Heart left ventricle (tissue), 16 donors: Measurements from ENCODE around the gene TBXA2R. TPM values are rescaled to one million over a fixed set of nuclear protein-coding genes. Genes with fewer than 3 reads are reported as not detected.

Experiments used
- ATAC-seq, 4 donors: fragments of 200-7000 bp; cut with Tn5 transposase; one replicate each; pipeline ENCODE4 v1.9.1; 2020 to 2022; ENCODE audit warnings: moderate library complexity in 4 of 4, mild to moderate bottlenecking in 3 of 4, moderate number of reproducible peaks in 1 of 4
- DNase-seq, 5 donors: peaks; one replicate each; pipeline ENCODE4 v3.0.0-alpha.2; 2020
- H3K27ac ChIP-seq, 12 donors: fragments of 200-600 bp; sonication (generic) in 4 of 12; one replicate each; pipeline versions ENCODE4 v1.5.0 to v1.8.0; 2016 to 2022; ENCODE audit warnings: mild to moderate bottlenecking in 2 of 12
- H3K27me3 ChIP-seq, 9 donors: fragments of 200-600 bp; sonication (generic) in 2 of 9; one replicate each; pipeline versions ENCODE4 v1.5.1 to v1.8.0; 2016 to 2022; ENCODE audit warnings: mild to moderate bottlenecking in 3 of 9
- H3K36me3 ChIP-seq, 9 donors: fragments of 200-600 bp; sonication (generic) in 2 of 9; one replicate each; pipeline versions ENCODE4 v1.5.0 to v1.8.0; 2018 to 2022; ENCODE audit warnings: mild to moderate bottlenecking in 2 of 9
- H3K4me1 ChIP-seq, 12 donors: fragments of 200-600 bp; sonication (generic) in 4 of 12; one replicate each; pipeline versions ENCODE4 v1.5.0 to v1.8.0; 2016 to 2022; ENCODE audit warnings: mild to moderate bottlenecking in 3 of 12
- H3K4me3 ChIP-seq, 12 donors: fragments of 200-600 bp; sonication (generic) in 4 of 12; one replicate each; pipeline versions ENCODE4 v1.5.0 to v1.8.0; 2017 to 2022; ENCODE audit warnings: mild to moderate bottlenecking in 9 of 12, moderate library complexity in 4 of 12
- H3K9me3 ChIP-seq, 12 donors: fragments of 200-600 bp; sonication (generic) in 4 of 12; one replicate each; pipeline versions ENCODE4 v1.5.0 to v1.8.0; 2016 to 2022; ENCODE audit warnings: mild to moderate bottlenecking in 1 of 12
- CTCF ChIP-seq, 12 donors: fragments of 200-600 bp; sonication (generic) in 4 of 12; IDR thresholded peaks; one replicate each; pipeline versions ENCODE4 v1.5.0 to v1.8.0; 2018 to 2022; ENCODE audit warnings: antibody characterized with exemption in 12 of 12, mild to moderate bottlenecking in 5 of 12
- POLR2A ChIP-seq, 2 donors: fragments of 450-650 bp; IDR thresholded peaks; one replicate each; pipeline ENCODE4 v1.6.1; 2017; ENCODE audit warnings: antibody characterized with exemption in 2 of 2, mild to moderate bottlenecking in 2 of 2, moderate library complexity in 2 of 2
- WGBS, 4 donors: extraction: QIAGEN DNeasy Blood & Tissue Kit in 2 of 4; methylation state at CpG; one replicate each; pipeline versions ENCODE4 v1.1.5 to v1.1.7; 2013 to 2018; 5-methylcytosine and 5-hydroxymethylcytosine counted together
- intact Hi-C, 10 donors: fragments of 100-400 bp; cut with DNase I; formaldehyde crosslinking; loops; one replicate each; pipeline versions ENCODE4 v1.11.1 to v1.14.2; 2022
- polyA plus RNA-seq, 2 donors: library from polyadenylated mRNA; stranded (reverse); fragments of 200-250 nt; gene quantifications; one replicate each; pipeline ENCODE4 v1.2.3, GENCODE V29; 2013
- total RNA-seq, 9 donors: library from RNA; depleted of rRNA in 2 of 9; stranded (reverse); fragments of >200 nt in 2 of 9; fragmentation: NEBNext Ultra II Directional in 3 of 9; extraction: Animal tissue kit (Norgen Biotek cat#: 25700) in 3 of 9; gene quantifications; one replicate each; pipeline versions ENCODE4 v1.1.0 to v1.2.4, GENCODE V29; 2016 to 2023
- donor health status: ischemic (EF 13 %, LVEDD 7.1; RV severe dilation, severe dysfunction).
- donor health status: healthy with polysubstance abuse.
- donor health status: DM: no; HTN: yes; CAD: no.
- donor health status: DM: no; HTN: no; CAD: no.
- donor health status: ischemic (EF 25% LVEDD 6.9; RV normal size, moderate dysfunction).
- donor health status: ischemic (EF 25% LVEDD 5.7; RV mildly dilated, moderate dysfunction).
- donor health status: healthy.
- donor health status: DM: yes; HTN: yes; CAD: no.
- donor health status: ischemic (EF 35%, LVEDD 5.7; RV mildly dilated, moderate dysfunction).
- donor health status: nonischemic (EF 11% LVEDD 7.7; RV severe dilation, severe dysfunction).
- donor health status: DM: yes; HTN: yes; CAD: no.
- donor health status: PGD.
- donor health status: ischemic (EF 29% LVEDD 5.4; RV normal size, mild dysfunction).
- donor health status: nonischemic (EF 23%, LVEDD 6.1; RV moderate dilation, normal function).

Gene TBXA2R
- total and polyA plus RNA-seq, 11 donors = 1.9 to 5.1 (median 2.9) TPM

DNA sequence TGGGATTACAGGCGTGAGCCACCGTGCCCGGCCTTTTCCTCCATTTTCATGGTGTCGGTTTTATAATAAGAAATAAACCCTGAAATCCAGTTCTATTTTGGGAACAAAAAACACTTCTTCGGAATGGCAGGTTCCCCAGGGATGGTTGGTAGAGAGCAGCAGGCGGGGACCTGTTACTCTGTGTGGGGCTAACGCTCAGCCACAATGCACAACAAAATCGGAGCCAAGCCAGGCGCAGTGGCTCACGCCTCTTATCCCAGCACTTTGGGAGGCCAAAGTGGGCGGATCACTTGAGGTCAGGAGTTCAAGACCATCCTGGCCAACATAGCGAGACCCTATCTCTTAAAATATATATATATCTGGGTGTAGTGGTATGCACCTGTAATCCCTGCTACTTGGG is 5.7 kb downstream of the TBXA2R start:
- peaks cover 0 to 2% (median 0%) of the 10 kb centered on the region in 9 donors for H3K27me3 ChIP-seq
- H3K4me1 ChIP-seq = peaks cover 0 to 15% (median 5%) of the 10 kb centered on the region in 12 donors
- H3K9me3 ChIP-seq = no peaks in the 10 kb centered on the region
- no peak overlapping the region for H3K4me3 ChIP-seq
- DNase-seq (no peak), ATAC-seq (no peak)
- H3K27ac ChIP-seq = no peak overlapping the region
- intact Hi-C loops = no loop called here
- peaks cover 0 to 2% (median 0%) of the 10 kb centered on the region in 9 donors for H3K36me3 ChIP-seq
- TF ChIP-seq CTCF (IDR thresholded peaks at IDR 0.05) = no peak
- no peak for TF ChIP-seq POLR2A (IDR thresholded peaks at IDR 0.05)
- 80 to 85% (median 83%) methylated on average over 12 of the region's 12 CpGs for WGBS, 4 donors

- no peak overlapping the region for H3K27ac ChIP-seq
- H3K4me1 ChIP-seq = peaks cover 0 to 12% (median 3%) of the 10 kb centered on the region in 12 donors
Observed at GRCh38 chr19:3599776-3600187, 6.9 kb downstream of the TBXA2R start.

DNA sequence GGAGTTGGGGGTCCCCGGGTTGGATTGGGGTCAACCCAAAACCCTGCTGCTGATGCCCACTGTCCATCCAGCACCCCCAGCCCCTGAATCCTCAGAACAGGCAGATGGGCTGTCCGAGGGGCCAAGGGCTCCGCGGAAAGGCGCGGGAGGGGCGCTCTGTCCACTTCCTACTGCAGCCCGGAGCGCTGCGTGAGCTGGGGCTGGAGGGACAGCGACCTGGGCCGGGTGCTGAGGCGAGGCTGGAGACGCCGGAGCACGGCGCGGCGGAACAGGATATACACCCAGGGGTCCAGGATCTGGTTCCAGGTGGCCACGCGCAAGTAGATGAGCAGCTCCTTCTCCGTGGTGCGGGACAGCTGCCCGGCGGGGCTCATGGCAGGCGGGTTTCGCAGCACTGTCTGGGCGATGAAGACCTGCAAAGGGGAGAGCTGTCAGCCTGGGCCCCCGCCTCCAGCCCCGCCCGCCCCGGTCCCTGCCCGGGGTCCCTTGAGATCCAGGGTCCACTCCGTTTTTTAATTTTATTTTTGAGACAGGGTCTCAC is 11.1 kb downstream of the TBXA2R start:
- intact Hi-C loops = no loop called here
- no peak for ATAC-seq
- WGBS, 4 donors = 62 to 82% (median 79%) methylated on average over 6 to 34 of the region's 34 CpGs

More at GRCh38 chr19:3599776-3600187, 6.9 kb downstream of the TBXA2R start:
- no peaks in the 10 kb centered on the region for H3K9me3 ChIP-seq
- TF ChIP-seq CTCF (IDR thresholded peaks at IDR 0.05) (peak in 1 of 12 donors; percentile 5), POLR2A (IDR thresholded peaks at IDR 0.05) (no peak)
- intact Hi-C loops = no loop called here
- ATAC-seq (peak in 1 of 4 donors; percentile 23), DNase-seq (peak in 1 of 5 donors; percentile 19)
- peaks cover 0 to 2% (median 0%) of the 10 kb centered on the region in 9 donors for H3K36me3 ChIP-seq
- 90 to 95% (median 93%) methylated on average over 12 to 28 of the region's 28 CpGs for WGBS, 4 donors
- H3K27me3 ChIP-seq = no peaks in the 10 kb centered on the region
- H3K4me3 ChIP-seq = no peak overlapping the region

DNA sequence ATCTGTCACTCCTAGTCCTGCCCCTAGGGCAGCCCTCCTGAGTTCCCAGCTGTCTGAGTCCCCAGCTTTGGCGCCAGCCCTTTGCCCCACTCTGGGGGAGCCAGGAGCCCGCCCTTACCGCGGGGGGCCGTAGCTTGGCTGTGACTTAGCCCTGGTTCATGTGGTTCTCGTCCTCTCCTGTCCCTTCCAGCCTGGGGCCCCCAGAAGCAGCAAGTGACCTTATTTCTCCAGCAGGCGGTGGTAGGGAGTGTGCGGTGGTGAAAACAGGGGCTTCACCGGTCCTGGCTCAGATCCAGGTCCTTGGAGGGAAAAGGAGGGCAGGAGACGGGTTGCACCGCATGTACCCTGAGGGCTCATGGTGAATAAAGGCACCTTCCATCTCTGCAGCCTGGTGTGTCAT is 13.5 kb downstream of the TBXA2R start:
- peaks cover 0 to 3% (median 0%) of the 10 kb centered on the region in 12 donors for H3K4me1 ChIP-seq
- H3K27ac ChIP-seq = no peak overlapping the region
- TF ChIP-seq CTCF (IDR thresholded peaks at IDR 0.05) = no peak
- no peak for TF ChIP-seq POLR2A (IDR thresholded peaks at IDR 0.05)
- intact Hi-C loops = no loop called here
- ATAC-seq = no peak
- DNase-seq = no peak
- H3K27me3 ChIP-seq = no peaks in the 10 kb centered on the region
- 43 to 59% (median 45%) methylated on average over 11 of the region's 11 CpGs for WGBS, 4 donors
- H3K4me3 ChIP-seq = no peak overlapping the region
- H3K9me3 ChIP-seq = no peaks in the 10 kb centered on the region
- no peaks in the 10 kb centered on the region for H3K36me3 ChIP-seq

More for the DNA sequence above, 11.1 kb downstream of the TBXA2R start:
- peaks cover 0 to 3% (median 0%) of the 10 kb centered on the region in 12 donors for H3K4me1 ChIP-seq
- no peak overlapping the region for H3K4me3 ChIP-seq
- H3K27me3 ChIP-seq = no peaks in the 10 kb centered on the region
- H3K9me3 ChIP-seq = no peaks in the 10 kb centered on the region
- TF ChIP-seq CTCF (IDR thresholded peaks at IDR 0.05) = no peak
- TF ChIP-seq POLR2A (IDR thresholded peaks at IDR 0.05) = no peak
- DNase-seq = no peak
- no peak overlapping the region for H3K27ac ChIP-seq
- peaks cover 0 to 2% (median 0%) of the 10 kb centered on the region in 9 donors for H3K36me3 ChIP-seq
